GM21786 (cell line): ENCODE results near the gene LNX1.

ENCODE experiments used
- ATAC-seq: cut with Tn5 transposase; IDR thresholded peaks from one replicate; pipeline ENCODE4 v1.9.1; 2021; ENCODE audit not compliant: unreplicated experiment

Gene LNX1

GRCh38 chr4:53575552-53575951, 15.7 kb downstream of the LNX1 start:
- no peak for ATAC-seq

GRCh38 chr4:53574528-53574927, 16.8 kb downstream of the LNX1 start:
- ATAC-seq, result no peak

GRCh38 chr4:53573696-53574095, 17.6 kb downstream of the LNX1 start:
- ATAC-seq, result no peak

GRCh38 chr4:53572600-53572994, 18.7 kb downstream of the LNX1 start:
- ATAC-seq, result no peak

GRCh38 chr4:53571936-53572599, 19.2 kb downstream of the LNX1 start:
- no peak for ATAC-seq

- ATAC-seq, result peak; percentile 96
Observed at GRCh38 chr4:53563824-53564223, 27.5 kb downstream of the LNX1 start.

GRCh38 chr4:53562409-53562808, 28.9 kb downstream of the LNX1 start:
- no peak for ATAC-seq

GRCh38 chr4:53559021-53559620, 32.2 kb downstream of the LNX1 start:
- ATAC-seq, result no peak

GRCh38 chr4:53558065-53558801, 33.1 kb downstream of the LNX1 start:
- no peak for ATAC-seq

- ATAC-seq, result no peak
Observed at GRCh38 chr4:53557669-53558064, 33.6 kb downstream of the LNX1 start.

- no peak for ATAC-seq
Observed at GRCh38 chr4:53556651-53557050, 34.6 kb downstream of the LNX1 start.

- ATAC-seq, result no peak
Observed at GRCh38 chr4:53553486-53554210, 37.6 kb downstream of the LNX1 start.

GRCh38 chr4:53552711-53553110, 38.6 kb downstream of the LNX1 start:
- ATAC-seq, result no peak

GRCh38 chr4:53551958-53552357, 39.3 kb downstream of the LNX1 start:
- ATAC-seq, result no peak

- ATAC-seq, result no peak
Observed at GRCh38 chr4:53551281-53551864, 39.9 kb downstream of the LNX1 start.

- no peak for ATAC-seq
Observed at GRCh38 chr4:53548662-53549061, 42.6 kb downstream of the LNX1 start.

GRCh38 chr4:53547983-53548382, 43.3 kb downstream of the LNX1 start:
- ATAC-seq, result no peak

- no peak for ATAC-seq
Observed at GRCh38 chr4:53545942-53546581, 45.2 kb downstream of the LNX1 start.

GRCh38 chr4:53545273-53545672, 46.0 kb downstream of the LNX1 start:
- no peak for ATAC-seq

- no peak for ATAC-seq
Observed at GRCh38 chr4:53543561-53543960, 47.7 kb downstream of the LNX1 start.
